MM.1S (cell line): Measurements from ENCODE around the gene AGAP2.

Experiments
- EZH2phosphoT487 ChIP-seq: fragments of 300-600 bp; sonication (generic); IDR thresholded peaks from 2 replicates; pipeline ENCODE4 v1.6.1; 2018; ENCODE audit warnings: antibody characterized with exemption, low read length
- TF ChIP-seq, protein P1 (sequence below): fragments of 300-600 bp; sonication (generic); IDR thresholded peaks from 2 replicates; pipeline ENCODE4 v1.5.1; 2016; ENCODE audit warnings: antibody characterized with exemption, low read length, mixed read lengths

- TF ChIP-seq, protein P1, sequence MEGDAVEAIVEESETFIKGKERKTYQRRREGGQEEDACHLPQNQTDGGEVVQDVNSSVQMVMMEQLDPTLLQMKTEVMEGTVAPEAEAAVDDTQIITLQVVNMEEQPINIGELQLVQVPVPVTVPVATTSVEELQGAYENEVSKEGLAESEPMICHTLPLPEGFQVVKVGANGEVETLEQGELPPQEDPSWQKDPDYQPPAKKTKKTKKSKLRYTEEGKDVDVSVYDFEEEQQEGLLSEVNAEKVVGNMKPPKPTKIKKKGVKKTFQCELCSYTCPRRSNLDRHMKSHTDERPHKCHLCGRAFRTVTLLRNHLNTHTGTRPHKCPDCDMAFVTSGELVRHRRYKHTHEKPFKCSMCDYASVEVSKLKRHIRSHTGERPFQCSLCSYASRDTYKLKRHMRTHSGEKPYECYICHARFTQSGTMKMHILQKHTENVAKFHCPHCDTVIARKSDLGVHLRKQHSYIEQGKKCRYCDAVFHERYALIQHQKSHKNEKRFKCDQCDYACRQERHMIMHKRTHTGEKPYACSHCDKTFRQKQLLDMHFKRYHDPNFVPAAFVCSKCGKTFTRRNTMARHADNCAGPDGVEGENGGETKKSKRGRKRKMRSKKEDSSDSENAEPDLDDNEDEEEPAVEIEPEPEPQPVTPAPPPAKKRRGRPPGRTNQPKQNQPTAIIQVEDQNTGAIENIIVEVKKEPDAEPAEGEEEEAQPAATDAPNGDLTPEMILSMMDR = no peak
- TF ChIP-seq EZH2phosphoT487 = no peak
Measured at GRCh38 chr12:57720606-57721595, 17.6 kb downstream of the AGAP2 start.
